Measurements from ENCODE around the gene ERG28. TPM values are rescaled to one million over a fixed set of nuclear protein-coding genes. Genes with fewer than 3 reads are reported as not detected.
"Not testable (repeated sequence)": the region's sequence is repeated elsewhere in the genome, so short reads cannot be mapped to it uniquely, and the experiment has no call there.

ERG28 gene
- total RNA-seq, 1 donor from 2014 or later, result 26.3 TPM

GRCh38 chr14:75607044-75607443 is 53.6 kb downstream of the ERG28 start:
- DNase-seq (ENCODE audit: low spot score in 2 of 2, unreplicated experiment in 2 of 2), result no peak
- H3K9me3 Mint-ChIP-seq, result no peaks in the 10 kb centered on the region
- H3K4me3 Mint-ChIP-seq, result no peak overlapping the region
- H3K27ac Mint-ChIP-seq, result no peak overlapping the region
- peaks cover 1% of the 10 kb centered on the region for H3K27me3 Mint-ChIP-seq (ENCODE audit: low read depth)
- H3K4me1 Mint-ChIP-seq, result no peaks in the 10 kb centered on the region
- H3K36me3 Mint-ChIP-seq, result no peaks in the 10 kb centered on the region
- TF ChIP-seq CTCF (IDR thresholded peaks at IDR 0.05; ENCODE audit: unreplicated experiment), result no peak

DNA sequence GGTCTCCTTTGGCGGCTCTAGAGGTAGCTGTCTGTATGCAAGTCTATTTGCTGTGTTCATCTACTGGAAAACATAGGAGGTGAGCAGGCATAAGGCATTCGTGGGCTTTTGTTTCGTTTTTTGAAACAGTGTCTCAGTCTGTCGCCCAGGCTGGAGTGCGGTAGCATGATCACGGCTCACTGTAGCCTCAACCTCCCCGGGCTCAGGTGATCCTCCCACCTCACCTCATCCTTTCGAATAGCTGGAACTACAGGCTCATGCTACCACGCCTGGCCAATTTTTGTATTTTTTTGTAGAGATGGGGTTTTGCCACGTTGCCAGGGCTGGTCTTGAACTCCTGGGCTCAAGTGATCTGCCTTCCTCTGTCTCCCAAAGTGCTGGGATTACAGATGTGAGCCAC is 54.8 kb downstream of the ERG28 start:
- Mint-ChIP-seq H3K27ac (no peak overlapping the region), H3K27me3 (ENCODE audit: low read depth) (peaks cover 3% of the 10 kb centered on the region), H3K36me3 (no peaks in the 10 kb centered on the region), H3K4me3 (no peak overlapping the region), H3K4me1 (no peaks in the 10 kb centered on the region), H3K9me3 (no peaks in the 10 kb centered on the region)
- no peak for DNase-seq (ENCODE audit: low spot score in 2 of 2, unreplicated experiment in 2 of 2)
- TF ChIP-seq CTCF (IDR thresholded peaks at IDR 0.05; ENCODE audit: unreplicated experiment), result no peak

DNA sequence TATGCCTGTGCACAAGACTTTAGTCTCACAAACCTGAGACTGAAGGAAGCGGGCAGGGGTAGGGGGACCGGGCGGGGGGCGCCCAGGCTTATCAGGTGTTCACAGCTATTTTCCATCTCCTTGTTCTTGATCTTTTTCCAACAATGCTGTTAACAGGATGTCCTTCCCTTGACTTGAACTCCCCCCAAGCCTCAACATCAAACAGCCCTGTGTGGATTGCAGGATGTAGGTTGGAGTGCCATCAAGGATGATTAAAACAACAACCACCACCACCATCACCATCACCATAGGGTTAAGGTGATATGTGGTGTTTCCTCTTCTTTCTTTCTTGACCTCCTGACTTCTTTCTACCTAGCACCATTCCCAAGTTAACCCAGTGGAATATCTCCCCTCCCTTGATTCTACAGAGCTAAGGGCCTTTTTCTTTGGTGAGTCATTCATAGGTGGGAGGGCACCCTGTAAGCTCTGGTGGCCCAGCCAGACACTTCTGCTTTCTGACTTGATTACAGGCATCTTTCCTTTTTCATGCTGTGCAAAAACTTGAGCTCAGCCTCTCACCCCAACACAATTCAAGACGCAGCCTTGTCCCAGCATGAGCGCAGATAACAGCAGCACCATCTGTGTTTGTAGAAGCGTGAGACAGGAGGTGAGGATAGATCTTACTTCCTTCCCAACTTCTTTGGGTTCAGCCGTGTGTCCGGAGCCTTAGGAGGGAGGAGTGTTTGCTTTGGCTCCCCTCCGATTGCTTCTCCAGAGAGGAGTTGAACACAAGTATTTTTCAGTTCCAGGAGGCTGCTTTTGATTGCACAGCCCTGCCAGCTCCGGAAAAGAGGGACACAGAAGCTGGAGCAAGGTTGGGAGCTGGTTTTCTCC is 55.5 kb downstream of the ERG28 start:
- Mint-ChIP-seq H3K4me3 (no peak overlapping the region), H3K36me3 (no peaks in the 10 kb centered on the region), H3K27ac (no peak overlapping the region), H3K4me1 (no peaks in the 10 kb centered on the region), H3K9me3 (no peaks in the 10 kb centered on the region), H3K27me3 (ENCODE audit: low read depth) (peaks cover 3% of the 10 kb centered on the region)
- no peak for DNase-seq (ENCODE audit: low spot score in 2 of 2, unreplicated experiment in 2 of 2)
- TF ChIP-seq CTCF (IDR thresholded peaks at IDR 0.05; ENCODE audit: unreplicated experiment), result no peak

GRCh38 chr14:75602503-75602902 is 58.2 kb downstream of the ERG28 start:
- Mint-ChIP-seq H3K4me1 (no peaks in the 10 kb centered on the region), H3K36me3 (no peaks in the 10 kb centered on the region), H3K4me3 (no peak overlapping the region), H3K9me3 (no peaks in the 10 kb centered on the region), H3K27ac (no peak overlapping the region), H3K27me3 (ENCODE audit: low read depth) (peaks cover 3% of the 10 kb centered on the region)
- no peak for DNase-seq (ENCODE audit: low spot score in 2 of 2, unreplicated experiment in 2 of 2)
- TF ChIP-seq CTCF (IDR thresholded peaks at IDR 0.05; ENCODE audit: unreplicated experiment), result no peak

DNA sequence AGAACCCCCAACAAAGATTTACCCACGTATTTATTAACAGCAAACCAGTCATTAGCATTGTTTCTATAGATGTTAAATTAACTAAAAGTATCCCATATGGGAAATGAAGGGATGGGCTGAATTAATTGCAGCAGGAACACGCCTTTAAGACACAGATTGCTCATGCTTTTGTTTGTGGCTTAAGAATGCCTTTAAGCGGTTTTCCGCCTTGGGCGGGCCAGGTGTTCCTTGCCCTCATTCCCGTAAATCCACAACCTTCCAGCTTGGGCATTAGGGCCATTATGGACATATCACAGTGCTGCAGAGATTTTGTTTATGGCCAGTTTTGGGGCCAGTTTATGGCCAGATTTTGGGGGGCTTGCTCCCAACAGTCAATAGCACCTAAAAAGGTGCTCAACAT is 59.6 kb downstream of the ERG28 start:
- H3K4me3 Mint-ChIP-seq; H3K36me3 Mint-ChIP-seq; H3K27me3 Mint-ChIP-seq (ENCODE audit: low read depth); H3K4me1 Mint-ChIP-seq; H3K27ac Mint-ChIP-seq; DNase-seq (ENCODE audit: low spot score in 2 of 2, unreplicated experiment in 2 of 2); H3K9me3 Mint-ChIP-seq: not testable (repeated sequence)

- H3K9me3 Mint-ChIP-seq; H3K4me3 Mint-ChIP-seq; DNase-seq (ENCODE audit: low spot score in 2 of 2, unreplicated experiment in 2 of 2); H3K36me3 Mint-ChIP-seq; H3K27me3 Mint-ChIP-seq (ENCODE audit: low read depth); H3K27ac Mint-ChIP-seq; H3K4me1 Mint-ChIP-seq: not testable (repeated sequence)
These were observed 60.6 kb downstream of the ERG28 start for GRCh38 chr14:75600100-75600499.

Other genes starting within 250 kb of the ERG28 start
- gene JDP2, start 232.9 kb downstream of the ERG28 start, total RNA-seq, result 43.4 to 51.1 TPM (median 44.4 TPM) in 3 replicates
- gene BATF, start 138.4 kb downstream of the ERG28 start, total RNA-seq, result 1.4 to 1.8 TPM (median 1.6 TPM) in 3 replicates
- 1.8 to 3.0 TPM (median 2.1 TPM) in 3 replicates for gene FLVCR2, start 82.3 kb downstream of the ERG28 start, total RNA-seq
- 42.5 to 45.8 TPM (median 45.2 TPM) in 3 replicates for gene TTLL5, start 370 bp upstream of the ERG28 start, total RNA-seq

Data from mesothelial cell of epicardium (in vitro differentiated cells).